IPS-NIHi11 (cell line): ENCODE measurements around the gene CRYGD.
"Not testable (repeated sequence)": the region's sequence is repeated elsewhere in the genome, so short reads cannot be mapped to it uniquely, and the experiment has no call there.

ENCODE experiments used
- DNase-seq: peaks from one replicate; pipeline ENCODE4 v3.0.0; 2012; ENCODE audit warnings: mixed read lengths, low spot score

The CRYGD gene

DNA sequence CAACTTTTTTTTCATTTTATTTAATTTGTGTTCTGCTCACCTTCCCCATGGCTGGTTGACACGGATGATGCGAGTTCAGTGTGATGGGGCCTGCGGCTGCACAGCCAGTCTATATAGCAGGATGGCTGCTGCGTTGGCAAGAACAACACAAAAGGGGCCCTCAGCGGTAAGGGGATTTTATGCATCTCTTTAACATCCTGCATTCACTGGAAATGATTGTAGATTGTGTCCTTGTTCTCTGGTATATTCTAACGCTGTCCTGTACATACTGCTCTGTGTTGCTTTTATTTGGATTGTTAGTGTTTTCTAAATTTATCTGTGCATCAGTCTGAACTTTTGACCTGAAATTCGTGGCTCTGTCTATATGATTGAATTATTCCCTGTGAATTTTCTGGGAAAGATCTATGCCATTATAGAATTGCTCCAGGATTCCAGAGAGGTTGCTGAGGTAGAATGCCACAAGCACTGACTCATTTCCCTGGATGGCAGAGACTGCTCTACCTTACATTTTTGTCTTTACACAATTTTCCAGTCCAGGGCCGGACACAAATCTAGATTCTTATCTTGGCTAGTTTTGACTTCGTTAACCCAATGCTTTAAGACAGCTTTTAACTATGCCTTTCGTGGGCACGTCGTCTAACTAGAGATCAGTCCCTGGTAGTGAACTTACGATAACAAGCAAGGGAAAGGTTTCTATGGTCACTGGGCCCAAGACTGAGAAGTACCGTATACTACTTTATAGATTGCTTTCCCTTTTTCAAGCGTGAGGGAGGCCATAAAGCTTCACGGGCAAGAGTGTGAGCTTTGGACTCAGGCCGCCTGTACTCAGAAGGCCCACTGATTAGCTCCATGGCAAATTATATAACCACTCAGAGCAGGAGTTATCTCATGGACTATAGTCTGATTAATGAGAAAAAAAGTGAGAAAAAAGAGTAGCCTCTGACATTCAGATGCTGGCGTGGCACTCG is 5.7 kb upstream of the CRYGD start, which contains the start of gene CRYGC:
Gene CRYGC (minus strand): TSS at position 85 of the 968 bp plus-strand sequence. CDS start 36 bp downstream, at position 49.
- DNase-seq = no peak

DNA sequence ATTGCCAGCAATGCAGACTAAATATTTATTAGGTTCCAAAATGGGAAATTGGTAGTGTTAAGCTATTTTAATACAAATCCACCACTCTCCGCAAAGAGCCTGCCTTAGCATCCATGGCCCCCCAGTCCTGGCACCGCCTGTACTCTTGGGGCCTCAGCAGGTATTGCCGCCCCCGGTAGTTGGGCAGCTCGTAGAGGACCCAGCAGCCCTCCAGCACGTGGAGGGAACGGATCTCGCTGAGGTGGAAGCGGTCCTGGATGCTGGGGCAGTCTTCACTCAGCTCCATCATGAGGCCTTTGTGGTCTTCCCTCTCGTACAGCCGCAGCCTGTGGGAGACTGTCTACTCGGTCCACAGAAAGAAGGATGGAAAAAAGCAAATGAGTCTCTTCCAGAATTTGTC is 3.8 kb upstream of the CRYGD start:
- DNase-seq = no peak

DNA sequence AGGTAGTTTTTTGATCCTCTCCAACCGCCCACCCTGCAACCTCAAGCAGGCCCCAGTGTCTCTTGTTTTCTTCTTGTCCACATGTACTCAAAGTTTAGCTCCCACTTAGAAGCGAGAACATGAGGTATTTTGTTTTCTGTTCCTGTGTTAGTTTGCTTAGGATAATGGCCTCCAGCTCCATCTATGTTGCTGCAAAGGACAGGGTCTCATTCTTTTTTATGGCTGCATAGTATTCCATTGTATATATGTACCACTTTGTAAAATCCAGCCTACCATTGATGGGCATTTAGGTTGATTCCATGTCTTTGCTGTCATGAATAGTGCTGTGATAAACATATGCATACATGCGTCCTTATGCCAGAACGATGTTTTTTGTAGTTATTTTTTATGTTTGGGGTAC is 2.8 kb upstream of the CRYGD start:
- DNase-seq = no peak

DNA sequence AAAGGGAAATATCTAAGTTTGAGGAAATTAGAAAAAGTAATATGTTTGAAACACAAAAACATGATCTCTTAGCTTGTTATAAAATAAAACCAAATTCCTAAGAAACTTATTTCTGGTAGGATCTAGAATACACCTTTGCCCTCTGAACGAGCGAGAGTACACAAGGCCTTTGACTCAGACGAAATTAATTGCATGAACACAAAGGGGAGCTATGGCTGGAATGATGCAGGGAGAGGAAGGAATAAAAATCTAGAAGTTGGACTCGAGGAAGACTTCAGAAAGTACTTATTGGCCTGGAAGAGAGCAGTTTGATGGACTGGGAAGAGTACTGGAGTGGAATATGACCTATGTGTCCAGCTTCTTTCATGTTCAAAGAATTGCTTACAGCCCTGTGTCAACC is 927 bp upstream of the CRYGD start:
- no peak for DNase-seq

DNA sequence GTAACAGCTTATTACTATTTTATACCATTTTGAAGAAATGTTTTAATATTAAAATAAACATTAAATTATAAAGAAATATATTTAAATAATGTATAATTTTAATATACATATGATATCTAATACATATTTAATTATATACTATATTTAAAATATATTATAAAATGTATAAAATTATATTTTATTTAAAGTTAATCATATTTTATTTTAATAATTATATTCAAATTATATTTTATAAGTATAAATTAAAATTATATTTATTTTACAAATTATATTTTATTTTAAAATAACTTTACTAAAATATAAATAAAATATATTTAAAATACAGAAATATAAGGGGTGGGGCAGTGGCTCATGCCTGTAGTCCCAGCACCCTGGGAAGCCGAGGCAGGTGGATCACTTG is 2.1 kb downstream of the CRYGD start:
- DNase-seq = no peak

DNA sequence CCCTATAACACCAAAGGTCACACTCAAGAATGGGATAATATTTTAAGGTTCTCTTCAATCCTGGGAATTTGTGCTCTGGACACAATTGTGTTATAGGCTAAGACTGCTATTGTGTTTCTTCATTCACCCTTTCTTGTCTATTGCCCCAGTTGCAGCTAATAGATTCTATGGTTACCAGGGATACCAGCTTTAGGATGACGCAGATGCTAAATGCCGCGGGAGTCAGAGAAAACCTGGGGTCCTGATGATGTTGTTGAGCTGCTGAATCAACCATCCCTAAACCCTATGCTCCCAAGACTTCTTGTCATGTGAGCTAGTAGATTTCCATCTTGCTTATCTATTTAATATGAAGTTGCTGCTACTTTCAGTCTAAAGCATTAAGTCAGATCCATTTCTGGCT is 5.4 kb downstream of the CRYGD start:
- no peak for DNase-seq

GRCh38 chr2:208117390-208117789 is 6.9 kb downstream of the CRYGD start:
- not testable (repeated sequence) for DNase-seq

DNA sequence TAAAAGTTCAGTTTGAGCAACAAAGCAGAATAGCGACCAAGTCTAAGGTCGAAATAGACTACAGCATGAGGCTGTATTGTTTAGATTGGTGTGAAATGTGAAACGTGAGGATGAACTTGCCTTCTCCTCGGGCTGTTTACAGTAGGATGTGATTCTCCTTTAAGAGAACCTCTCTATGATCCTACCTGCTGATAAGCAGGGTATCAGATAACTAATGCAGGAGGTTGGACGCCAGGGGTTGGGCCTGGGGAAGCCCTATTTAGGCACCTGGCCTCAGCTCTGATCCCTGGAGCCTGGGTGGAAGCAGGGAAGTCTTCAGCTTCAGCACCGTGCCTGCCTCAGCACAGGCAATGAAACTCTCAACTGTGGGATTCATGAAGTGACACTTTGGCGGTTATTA is 11.4 kb downstream of the CRYGD start:
- peak; percentile 79 for DNase-seq

DNA sequence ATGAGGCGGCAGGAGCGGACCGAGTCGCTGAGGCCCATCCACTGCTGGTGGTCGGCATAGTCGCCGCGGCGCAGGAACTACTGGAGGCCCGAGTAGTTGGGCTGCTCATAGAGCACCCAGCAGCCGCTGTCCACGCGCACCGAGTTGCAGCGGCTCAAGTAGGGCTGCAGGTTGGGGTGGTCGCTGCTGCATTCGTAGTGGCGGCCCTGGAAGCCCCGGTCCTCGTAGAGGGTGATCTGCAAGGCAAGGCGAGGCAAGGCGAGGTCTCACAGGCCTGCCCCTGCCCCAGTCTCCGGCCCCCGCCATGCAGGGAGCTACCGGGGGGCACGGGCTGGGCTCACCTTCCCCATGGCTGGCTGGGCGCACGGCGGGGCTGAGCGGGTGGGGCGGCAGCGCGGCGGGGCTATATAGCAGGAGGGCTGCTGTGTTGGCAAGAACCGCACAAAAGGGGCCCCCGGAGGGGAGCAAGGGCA is 12.0 kb downstream of the CRYGD start:
- not testable (repeated sequence) for DNase-seq

DNA sequence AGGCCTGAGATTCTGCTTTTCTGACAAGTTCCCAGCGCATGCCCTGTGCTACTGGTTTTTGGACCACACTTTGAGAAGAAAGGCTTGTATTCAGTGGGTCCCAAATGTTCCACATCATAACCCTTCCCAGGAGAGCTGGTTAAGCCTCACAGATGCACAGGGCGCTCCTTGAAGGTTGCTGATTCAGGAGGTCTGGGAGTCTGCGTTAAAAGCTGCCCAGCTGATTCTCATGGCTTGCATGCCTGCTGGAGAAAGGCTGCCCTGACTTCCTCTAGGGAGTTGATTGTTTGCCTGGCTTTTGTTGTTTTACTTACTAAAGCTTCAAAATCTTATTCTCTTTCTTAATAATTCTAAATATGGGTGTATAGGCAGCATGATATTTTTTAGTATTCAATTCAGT is 20.7 kb downstream of the CRYGD start:
- DNase-seq = no peak

- peak; percentile 38 for DNase-seq
Measured at GRCh38 chr2:208101716-208102631, 22.4 kb downstream of the CRYGD start.

GRCh38 chr2:208099682-208100470 is 24.4 kb downstream of the CRYGD start:
- no peak for DNase-seq

DNA sequence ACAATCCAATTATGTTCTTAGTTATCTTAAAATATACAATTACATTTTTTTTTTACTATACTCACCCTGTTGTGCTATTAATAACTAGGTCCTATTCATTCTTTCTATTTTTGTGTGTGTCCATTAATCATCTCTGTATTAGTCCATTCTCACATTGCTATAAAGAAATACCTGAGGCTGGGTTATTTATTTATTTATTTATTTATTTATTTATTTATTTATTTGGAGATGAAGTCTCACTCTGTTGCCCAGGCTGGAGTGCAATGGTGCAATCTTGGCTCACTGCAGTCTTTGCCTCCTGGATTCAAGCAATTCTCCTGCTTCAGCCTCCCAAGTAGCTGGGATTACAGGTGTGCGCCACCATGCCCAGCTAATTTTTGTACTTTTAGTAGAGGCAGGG is 25.6 kb downstream of the CRYGD start:
- not testable (repeated sequence) for DNase-seq

DNA sequence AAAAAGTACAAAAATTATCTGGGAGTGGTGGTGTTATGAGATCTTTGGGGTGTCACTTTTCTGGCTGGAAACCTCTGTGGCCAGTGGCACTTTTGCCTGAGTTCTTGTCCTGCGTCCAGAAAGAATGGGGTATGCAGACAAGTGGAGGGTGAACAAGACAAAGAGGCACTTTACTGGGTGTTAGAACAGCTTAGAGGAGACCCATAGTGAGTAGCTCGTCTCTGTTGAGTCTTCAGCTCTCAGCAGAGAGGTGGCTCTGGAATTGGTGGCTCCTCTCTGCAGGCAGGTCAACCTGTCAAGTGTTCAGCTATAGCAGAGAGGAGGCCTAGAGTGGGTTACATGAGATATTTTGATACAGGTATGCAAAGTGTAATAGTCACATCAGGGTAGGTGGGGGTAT is 26.1 kb downstream of the CRYGD start:
- no peak for DNase-seq

DNA sequence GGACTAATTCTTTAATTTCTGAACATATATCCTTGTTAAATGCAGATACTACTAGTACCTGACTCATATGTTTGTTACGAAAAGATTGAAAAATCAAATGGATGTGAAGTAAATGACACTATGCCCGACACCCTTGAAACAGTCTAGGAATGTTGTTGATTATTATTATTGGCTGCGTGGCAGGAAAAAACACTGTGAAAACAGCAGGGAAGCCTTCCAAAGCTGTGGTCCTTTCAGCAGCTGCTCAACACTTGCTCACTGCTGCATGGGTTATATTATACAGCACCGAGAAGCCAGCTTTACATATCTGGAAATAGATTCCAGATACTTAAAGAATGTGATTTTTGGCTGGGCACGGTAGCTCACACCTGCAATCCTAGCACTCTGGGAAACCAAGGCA is 26.5 kb downstream of the CRYGD start:
- DNase-seq = no peak

DNA sequence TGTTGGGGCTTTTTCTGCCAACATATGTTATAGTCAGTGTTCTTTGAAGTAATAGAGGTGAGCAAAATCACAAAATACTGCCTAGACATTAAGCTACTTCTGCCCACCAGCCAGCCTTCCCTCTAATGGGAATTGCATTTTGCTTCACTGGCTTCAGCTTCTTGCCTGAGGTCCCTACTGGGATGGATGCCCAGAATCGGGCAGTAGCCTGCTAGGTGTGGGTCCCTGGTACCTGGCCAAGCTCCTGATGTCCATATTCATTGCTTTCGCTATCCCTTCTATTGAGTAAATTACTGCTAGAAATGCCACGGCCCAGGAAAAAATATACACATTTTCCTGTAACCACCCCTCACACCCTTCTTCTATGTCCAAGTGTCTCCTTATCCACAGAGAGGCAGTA is 27.0 kb downstream of the CRYGD start:
- DNase-seq = no peak

DNA sequence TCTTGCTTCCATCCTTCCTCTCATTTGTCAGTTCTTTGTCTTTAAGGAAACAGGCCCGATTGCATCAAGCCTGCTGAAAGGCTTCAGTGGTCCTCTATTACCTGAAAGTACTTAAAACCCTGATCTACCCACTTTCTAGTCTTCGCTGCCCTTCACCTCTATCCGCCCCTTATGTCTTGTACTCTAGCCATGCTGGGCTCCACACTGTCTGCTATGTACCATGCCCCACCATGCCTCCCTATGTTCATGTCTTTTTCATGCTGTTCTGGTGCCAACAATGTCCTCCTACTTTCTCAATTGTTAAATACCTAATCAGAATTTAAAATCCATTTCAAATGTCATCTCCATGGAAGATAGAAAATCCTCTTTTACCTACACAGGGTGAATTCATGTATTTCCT is 28.2 kb downstream of the CRYGD start:
- no peak for DNase-seq

- DNase-seq = no peak
Measured at GRCh38 chr2:208093128-208093527, 31.2 kb downstream of the CRYGD start.

DNA sequence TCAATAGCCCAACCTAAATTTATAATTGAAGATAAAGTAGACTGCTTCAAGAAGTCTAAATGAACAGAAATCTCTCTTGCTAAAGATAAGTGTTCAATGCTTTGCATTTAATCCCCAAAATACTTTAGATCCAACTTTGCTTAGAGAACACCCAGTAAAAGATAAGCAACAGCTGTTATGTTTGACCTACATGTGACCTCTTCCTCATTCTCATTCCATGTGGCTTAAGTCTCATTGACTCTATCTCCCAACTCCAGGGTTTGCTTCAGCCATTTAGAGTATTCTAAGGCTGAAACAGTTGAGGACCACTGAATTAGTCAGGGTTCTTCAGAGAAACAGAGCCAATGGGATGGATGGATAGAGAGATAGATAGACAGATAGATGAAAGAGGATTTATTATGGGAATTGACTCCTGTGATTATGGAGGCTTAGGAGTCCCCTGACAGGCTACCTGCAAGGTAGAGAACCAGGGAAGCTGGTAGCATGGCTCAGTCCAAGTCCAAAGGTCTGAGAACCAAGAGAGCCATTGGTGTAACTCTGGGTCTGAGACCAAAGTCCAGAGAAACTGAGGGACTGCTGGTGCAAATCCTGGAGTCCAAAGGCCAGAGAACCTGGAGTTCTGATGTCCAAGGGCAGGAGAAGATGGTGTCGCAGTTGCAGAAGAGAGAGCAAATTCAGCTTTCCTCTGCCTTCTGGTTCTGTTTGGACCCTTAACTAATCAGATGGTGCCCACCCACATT is 32.1 kb downstream of the CRYGD start:
- DNase-seq = no peak

DNA sequence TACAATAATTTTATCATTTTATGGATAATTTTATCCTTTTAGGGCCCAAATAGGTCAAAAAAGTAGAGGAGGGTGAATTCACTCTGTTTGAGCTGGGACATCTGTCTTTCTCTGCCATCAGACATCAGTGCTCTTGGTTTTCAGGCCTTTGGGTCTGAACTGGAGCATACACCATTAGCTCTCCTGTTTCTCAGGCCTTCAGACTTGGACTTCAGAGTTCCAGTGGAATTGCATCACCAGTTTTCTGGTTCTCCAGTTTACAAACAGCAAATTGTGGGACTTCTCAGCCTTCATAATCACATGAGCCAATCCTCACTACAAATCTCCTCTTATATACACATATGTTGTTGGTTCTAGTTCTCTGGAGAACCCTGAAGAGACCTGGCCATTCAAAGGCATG is 33.9 kb downstream of the CRYGD start:
- DNase-seq = no peak

- DNase-seq = no peak
Measured at GRCh38 chr2:208086029-208086428, 38.3 kb downstream of the CRYGD start.
